Camera-type eye (tissue), 1 donor: ENCODE data around the gene AURKA. TPM values are rescaled to one million over a fixed set of nuclear protein-coding genes. Genes with fewer than 3 reads are reported as not detected.

Experiments used
- total RNA-seq: library from RNA; depleted of rRNA; stranded (reverse); fragments of >200 nt; gene quantifications from one replicate; pipeline ENCODE4 v1.2.3, GENCODE V29; 2014

The AURKA gene
- total RNA-seq = 9.7 TPM

GRCh38 chr20:56392132-56392880 lies at the start of gene AURKA, which contains the start of gene CSTF1:
TSS of gene AURKA (minus strand) at chr20:56392215. CDS start at chr20:56388197, 4,018 bp downstream.
TSS of gene CSTF1 (plus strand) at chr20:56392645. CDS start at chr20:56395553, 2,908 bp downstream.

DNA sequence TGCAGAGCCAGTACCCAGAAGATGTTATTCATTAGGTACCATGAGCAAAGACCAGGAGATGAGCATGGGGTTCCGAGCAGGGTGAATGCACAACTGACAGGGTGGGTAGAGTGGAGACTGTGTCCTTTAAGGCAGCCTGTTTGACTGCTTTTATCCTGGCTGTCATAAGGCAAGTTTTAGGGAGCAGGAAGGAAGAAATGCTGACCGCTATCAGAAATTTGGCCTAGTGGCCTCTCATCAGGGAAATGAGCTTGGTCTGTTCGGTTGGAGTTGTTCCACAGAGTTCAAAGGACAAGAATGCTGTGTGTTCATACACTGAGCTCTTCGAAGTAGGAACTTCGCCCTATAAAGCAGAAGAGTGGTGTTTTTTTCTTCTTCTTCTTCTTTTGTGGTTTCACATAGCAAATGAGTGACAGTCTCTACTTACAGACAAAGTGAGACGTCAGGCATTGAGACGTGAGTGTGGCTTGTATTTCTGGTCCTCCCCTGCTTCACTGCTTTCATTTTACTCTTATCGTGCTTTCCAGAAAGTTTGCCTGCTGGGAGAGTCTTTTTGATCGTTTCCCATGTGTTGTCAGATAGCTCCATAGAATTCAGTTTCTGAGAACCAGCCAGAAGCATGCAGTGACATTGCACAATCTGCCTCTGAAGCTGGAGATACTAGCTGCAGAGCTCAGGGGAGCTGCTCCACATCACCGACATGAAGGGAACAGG lies 19.9 kb upstream of the AURKA start, which contains the start of gene CASS4:
CASS4 (plus strand) TSS at position 502 of the 714 bp plus-strand sequence; CDS start at position 701, 199 bp downstream.

DNA sequence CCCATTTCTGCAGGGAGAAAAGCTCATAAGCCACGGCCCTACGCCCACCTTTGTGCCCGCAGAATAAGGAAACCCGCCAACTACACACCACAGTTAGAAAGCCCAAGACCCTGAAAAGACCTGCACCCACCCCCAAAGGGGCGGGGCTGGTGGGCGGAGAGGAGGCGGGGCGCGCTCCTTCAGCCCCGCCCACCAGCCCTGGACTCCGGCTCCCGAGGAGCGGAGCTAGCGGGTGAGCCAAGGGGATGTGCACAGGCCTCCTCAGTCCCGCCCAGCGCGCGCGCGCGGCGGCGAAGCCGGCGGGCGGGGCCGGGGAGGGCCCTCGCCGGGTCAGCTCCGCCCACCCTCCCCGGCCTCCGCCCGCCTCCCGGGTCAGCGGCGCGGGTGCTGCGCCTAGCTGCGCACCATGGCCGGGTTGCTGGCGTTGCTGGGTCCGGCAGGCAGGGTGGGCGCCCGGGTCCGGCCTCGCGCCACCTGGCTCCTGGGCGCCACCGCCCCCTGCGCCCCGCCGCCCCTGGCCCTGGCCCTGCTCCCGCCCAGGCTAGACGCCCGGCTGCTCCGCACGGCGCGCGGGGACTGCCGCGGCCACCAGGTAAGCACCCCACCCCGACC lies 33.3 kb downstream of the AURKA start, which contains the start of gene FAM210B:
FAM210B (plus strand) TSS at position 375 of the 612 bp plus-strand sequence; CDS start at position 407, 32 bp downstream.

Other genes starting within 250 kb of the AURKA start
- gene MC3R, start 143.5 kb downstream of the AURKA start, total RNA-seq = not detected
- 38.4 TPM for gene FAM210B, start 33.2 kb downstream of the AURKA start, total RNA-seq
- gene CSTF1, start 430 bp upstream of the AURKA start, total RNA-seq = 41.1 TPM
- gene CASS4, start 20.0 kb upstream of the AURKA start, total RNA-seq = 1.4 TPM
- gene RTF2, start 76.4 kb upstream of the AURKA start, total RNA-seq = 66.9 TPM
- 0.77 TPM for gene FAM209A, start 132.5 kb upstream of the AURKA start, total RNA-seq
- gene FAM209B, start 141.0 kb upstream of the AURKA start, total RNA-seq = not detected
- gene TFAP2C, start 237.1 kb upstream of the AURKA start, total RNA-seq = 13.0 TPM